Measurements from ENCODE around the gene SLX4IP. TPM values are rescaled to one million over a fixed set of nuclear protein-coding genes. Genes with fewer than 3 reads are reported as not detected.
A peak's percentile ranks its signal among the peaks of the same experiment; 100 is the strongest.

The SLX4IP gene
- total and polyA plus RNA-seq, 2 of the 13 experiments (the other 11 are each of a cell fraction or from before 2014, with no cell fraction given), result 3.6 to 7.3 TPM

- TF ChIP-seq ZNF768 (CRISPR knock-in tag; IDR thresholded peaks at IDR 0.05), result 0 out of 2 replicates have a peak, but pooled peaks have one; percentile 57
- no peak for TF ChIP-seq FOXM1 (CRISPR knock-in tag; IDR thresholded peaks at IDR 0.05)
- peak in 1 of 2 experiments; percentile 50; a peak in 3 of 4 replicates for TF ChIP-seq MAFK (conservative IDR thresholded peaks at IDR 0.05 in 1 of 2, IDR thresholded peaks at IDR 0.05 in 1 of 2; ENCODE audit: low read length in 2 of 2)
- TF ChIP-seq ZNF430 (CRISPR knock-in tag; IDR thresholded peaks at IDR 0.05), result peak; percentile 93
- peak; percentile 100 for TF ChIP-seq ARID5B (CRISPR knock-in tag; IDR thresholded peaks at IDR 0.05)
- no peak for TF ChIP-seq CSRNP2 (CRISPR knock-in tag; conservative IDR thresholded peaks at IDR 0.05; ENCODE audit: low read depth)
- TF ChIP-seq SSRP1 (CRISPR knock-in tag; IDR thresholded peaks at IDR 0.05), result peak; percentile 98
- no peak for TF ChIP-seq GZF1 (CRISPR knock-in tag; IDR thresholded peaks at IDR 0.05)
- no peak for TF ChIP-seq ZNF496 (CRISPR knock-in tag; IDR thresholded peaks at IDR 0.05; ENCODE audit: insufficient replicate concordance)
- TF ChIP-seq CBFB (CRISPR knock-in tag; IDR thresholded peaks at IDR 0.05), result 0 out of 2 replicates have a peak, but pooled peaks have one; percentile 24
- TF ChIP-seq MTF1 (CRISPR knock-in tag; IDR thresholded peaks at IDR 0.05), result no peak
- TF ChIP-seq SNRNP70 (IDR thresholded peaks at IDR 0.05; ENCODE audit: low read depth, low read length), result no peak
- TF ChIP-seq ZNF234 (CRISPR knock-in tag; conservative IDR thresholded peaks at IDR 0.05), result no peak
- peak; percentile 88 for TF ChIP-seq REPIN1 (CRISPR knock-in tag; IDR thresholded peaks at IDR 0.05; ENCODE audit: borderline replicate concordance, low read depth)
- no peak; the same call in 1 of the 2 replicates for TF ChIP-seq ZBTB10 (CRISPR knock-in tag; IDR thresholded peaks at IDR 0.05; ENCODE audit: borderline replicate concordance)
- TF ChIP-seq CC2D1A (CRISPR knock-in tag; IDR thresholded peaks at IDR 0.05), result 0 out of 2 replicates have a peak, but pooled peaks have one; percentile 12
- TF ChIP-seq HNRNPK (IDR thresholded peaks at IDR 0.05; ENCODE audit: low read depth, low read length, poor library complexity, severe bottlenecking), result no peak
- peak; percentile 97 for TF ChIP-seq ELF3 (CRISPR knock-in tag; IDR thresholded peaks at IDR 0.05)
- TF ChIP-seq SMAD3 (CRISPR knock-in tag; IDR thresholded peaks at IDR 0.05), result peak; percentile 99
- TF ChIP-seq PAF1 (CRISPR knock-in tag; IDR thresholded peaks at IDR 0.05), result no peak
Measured at GRCh38 chr20:10603971-10604864, 169.1 kb downstream of the SLX4IP start (continued).
